ENCODE results near the gene SHLD2. TPM values are rescaled to one million over a fixed set of nuclear protein-coding genes. Genes with fewer than 3 reads are reported as not detected.
"Not testable (repeated sequence)": the region's sequence is repeated elsewhere in the genome, so short reads cannot be mapped to it uniquely, and the experiment has no call there.

SHLD2 gene
- total RNA-seq, 1 experiment from 2014 or later = 45.2 TPM

DNA sequence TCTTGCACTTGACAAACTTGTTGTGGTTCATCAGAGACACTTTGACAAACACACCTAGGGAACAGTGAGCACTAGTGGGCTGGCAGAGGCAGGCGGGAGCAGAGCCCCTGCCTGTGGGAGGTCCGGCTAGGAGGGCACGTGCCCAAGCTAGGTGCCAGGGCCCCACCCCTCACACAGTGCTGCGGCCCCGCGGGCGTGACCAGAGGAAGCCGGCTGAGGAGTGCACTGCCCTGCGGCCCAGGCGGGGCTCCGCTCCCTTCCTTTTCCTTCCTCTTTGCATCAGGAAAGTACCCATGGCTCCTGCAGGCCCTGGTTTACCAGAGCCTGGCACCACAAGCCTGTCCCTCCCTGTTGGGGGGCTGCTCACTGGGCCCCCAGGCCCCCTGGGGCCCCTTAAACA is 121.1 kb downstream of the SHLD2 start:
- in situ Hi-C loops (cut with HindIII; ENCODE audit: low pct_unique_long_range_greater_than_20kb, low sequenced_read_pairs); H3K36me3 ChIP-seq (ENCODE audit: control insufficient read depth, insufficient read depth, low read length); H3K9me3 ChIP-seq (ENCODE audit: control insufficient read depth, insufficient read depth, low read depth, low read length); POLR2A ChIA-PET; H3K4me3 ChIP-seq (ENCODE audit: low read depth in 2 of 2, low read length in 2 of 2); DNase-seq (ENCODE audit: low read depth, low spot score); CTCF ChIA-PET; H3K27me3 ChIP-seq (ENCODE audit: control insufficient read depth, insufficient read depth, low read length); H3K4me1 ChIP-seq (ENCODE audit: control insufficient read depth, insufficient read depth, low read length); intact Hi-C loops (cut with micrococcal nuclease; ENCODE audit: unreplicated experiment); ATAC-seq; H3K27ac ChIP-seq (ENCODE audit: low read length); BruUV-seq (replicated peaks): not testable (repeated sequence)

- CTCF ChIA-PET; ATAC-seq; in situ Hi-C loops (cut with HindIII; ENCODE audit: low pct_unique_long_range_greater_than_20kb, low sequenced_read_pairs); H3K4me1 ChIP-seq (ENCODE audit: control insufficient read depth, insufficient read depth, low read length); intact Hi-C loops (cut with micrococcal nuclease; ENCODE audit: unreplicated experiment); H3K36me3 ChIP-seq (ENCODE audit: control insufficient read depth, insufficient read depth, low read length); H3K27ac ChIP-seq (ENCODE audit: low read length); H3K27me3 ChIP-seq (ENCODE audit: control insufficient read depth, insufficient read depth, low read length); H3K4me3 ChIP-seq (ENCODE audit: low read depth in 2 of 2, low read length in 2 of 2); POLR2A ChIA-PET; DNase-seq (ENCODE audit: low read depth, low spot score); H3K9me3 ChIP-seq (ENCODE audit: control insufficient read depth, insufficient read depth, low read depth, low read length): not testable (repeated sequence)
- TSS peak; percentile 37 for BruUV-seq (replicated peaks)
Measured at GRCh38 chr10:87219370-87219769, 124.4 kb downstream of the SHLD2 start.

- H3K9me3 ChIP-seq (ENCODE audit: control insufficient read depth, insufficient read depth, low read depth, low read length); H3K27me3 ChIP-seq (ENCODE audit: control insufficient read depth, insufficient read depth, low read length); DNase-seq (ENCODE audit: low read depth, low spot score); POLR2A ChIA-PET; CTCF ChIA-PET; H3K36me3 ChIP-seq (ENCODE audit: control insufficient read depth, insufficient read depth, low read length); ATAC-seq; BruUV-seq (replicated peaks); H3K4me1 ChIP-seq (ENCODE audit: control insufficient read depth, insufficient read depth, low read length); in situ Hi-C loops (cut with HindIII; ENCODE audit: low pct_unique_long_range_greater_than_20kb, low sequenced_read_pairs); H3K4me3 ChIP-seq (ENCODE audit: low read depth in 2 of 2, low read length in 2 of 2); H3K27ac ChIP-seq (ENCODE audit: low read length); intact Hi-C loops (cut with micrococcal nuclease; ENCODE audit: unreplicated experiment): not testable (repeated sequence)
Measured at GRCh38 chr10:87222789-87223188, 127.8 kb downstream of the SHLD2 start.

- BruUV-seq (replicated peaks); H3K27me3 ChIP-seq (ENCODE audit: control insufficient read depth, insufficient read depth, low read length); H3K4me3 ChIP-seq (ENCODE audit: low read depth in 2 of 2, low read length in 2 of 2); CTCF ChIA-PET; DNase-seq (ENCODE audit: low read depth, low spot score); H3K9me3 ChIP-seq (ENCODE audit: control insufficient read depth, insufficient read depth, low read depth, low read length); ATAC-seq; in situ Hi-C loops (cut with HindIII; ENCODE audit: low pct_unique_long_range_greater_than_20kb, low sequenced_read_pairs); H3K27ac ChIP-seq (ENCODE audit: low read length); H3K36me3 ChIP-seq (ENCODE audit: control insufficient read depth, insufficient read depth, low read length); H3K4me1 ChIP-seq (ENCODE audit: control insufficient read depth, insufficient read depth, low read length); intact Hi-C loops (cut with micrococcal nuclease; ENCODE audit: unreplicated experiment); POLR2A ChIA-PET: not testable (repeated sequence)
Measured at GRCh38 chr10:87225148-87225547, 130.1 kb downstream of the SHLD2 start, which contains the start of gene NUTM2A. NUTM2A (plus strand) TSS chr10:87225448; CDS start chr10:87225831, 383 bp downstream.

- CTCF ChIA-PET; H3K4me1 ChIP-seq (ENCODE audit: control insufficient read depth, insufficient read depth, low read length); H3K9me3 ChIP-seq (ENCODE audit: control insufficient read depth, insufficient read depth, low read depth, low read length); DNase-seq (ENCODE audit: low read depth, low spot score); H3K4me3 ChIP-seq (ENCODE audit: low read depth in 2 of 2, low read length in 2 of 2); POLR2A ChIA-PET; H3K27me3 ChIP-seq (ENCODE audit: control insufficient read depth, insufficient read depth, low read length); ATAC-seq; intact Hi-C loops (cut with micrococcal nuclease; ENCODE audit: unreplicated experiment); H3K27ac ChIP-seq (ENCODE audit: low read length); H3K36me3 ChIP-seq (ENCODE audit: control insufficient read depth, insufficient read depth, low read length); in situ Hi-C loops (cut with HindIII; ENCODE audit: low pct_unique_long_range_greater_than_20kb, low sequenced_read_pairs); BruUV-seq (replicated peaks): not testable (repeated sequence)
Measured at GRCh38 chr10:87228247-87228646, 133.2 kb downstream of the SHLD2 start.

- CTCF ChIA-PET; H3K9me3 ChIP-seq (ENCODE audit: control insufficient read depth, insufficient read depth, low read depth, low read length); intact Hi-C loops (cut with micrococcal nuclease; ENCODE audit: unreplicated experiment); H3K36me3 ChIP-seq (ENCODE audit: control insufficient read depth, insufficient read depth, low read length); DNase-seq (ENCODE audit: low read depth, low spot score); in situ Hi-C loops (cut with HindIII; ENCODE audit: low pct_unique_long_range_greater_than_20kb, low sequenced_read_pairs); H3K4me3 ChIP-seq (ENCODE audit: low read depth in 2 of 2, low read length in 2 of 2); H3K27ac ChIP-seq (ENCODE audit: low read length); H3K27me3 ChIP-seq (ENCODE audit: control insufficient read depth, insufficient read depth, low read length); POLR2A ChIA-PET; ATAC-seq; H3K4me1 ChIP-seq (ENCODE audit: control insufficient read depth, insufficient read depth, low read length); BruUV-seq (replicated peaks): not testable (repeated sequence)
Measured at GRCh38 chr10:87229211-87229610, 134.2 kb downstream of the SHLD2 start.

GRCh38 chr10:87234854-87235253 is 139.8 kb downstream of the SHLD2 start:
- in situ Hi-C loops (cut with HindIII; ENCODE audit: low pct_unique_long_range_greater_than_20kb, low sequenced_read_pairs); H3K4me1 ChIP-seq (ENCODE audit: control insufficient read depth, insufficient read depth, low read length); H3K9me3 ChIP-seq (ENCODE audit: control insufficient read depth, insufficient read depth, low read depth, low read length); H3K27ac ChIP-seq (ENCODE audit: low read length); BruUV-seq (replicated peaks); ATAC-seq; POLR2A ChIA-PET; DNase-seq (ENCODE audit: low read depth, low spot score); H3K27me3 ChIP-seq (ENCODE audit: control insufficient read depth, insufficient read depth, low read length); intact Hi-C loops (cut with micrococcal nuclease; ENCODE audit: unreplicated experiment); H3K4me3 ChIP-seq (ENCODE audit: low read depth in 2 of 2, low read length in 2 of 2); CTCF ChIA-PET; H3K36me3 ChIP-seq (ENCODE audit: control insufficient read depth, insufficient read depth, low read length): not testable (repeated sequence)

DNA sequence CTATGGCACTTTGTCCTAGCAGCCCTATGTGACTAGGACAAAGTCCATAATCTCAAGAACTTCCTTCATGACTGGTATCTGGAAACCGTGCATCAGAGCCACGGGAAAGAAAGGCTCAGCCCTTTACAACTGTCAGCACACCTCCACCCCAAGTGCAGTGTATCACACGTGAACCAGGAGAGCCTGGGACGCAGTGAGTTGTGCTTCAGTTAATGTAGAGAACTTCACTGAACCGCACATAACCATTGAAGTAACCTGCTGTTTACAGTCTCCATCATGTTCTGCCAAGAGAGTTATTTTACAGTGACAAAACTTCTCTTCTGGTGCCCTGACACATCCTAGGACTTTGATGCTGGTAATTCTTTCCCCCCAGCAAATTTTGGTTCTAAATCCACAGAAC is 142.2 kb downstream of the SHLD2 start:
- in situ Hi-C loops (cut with HindIII; ENCODE audit: low pct_unique_long_range_greater_than_20kb, low sequenced_read_pairs); DNase-seq (ENCODE audit: low read depth, low spot score); H3K4me3 ChIP-seq (ENCODE audit: low read depth in 2 of 2, low read length in 2 of 2); CTCF ChIA-PET; BruUV-seq (replicated peaks); H3K4me1 ChIP-seq (ENCODE audit: control insufficient read depth, insufficient read depth, low read length); H3K27me3 ChIP-seq (ENCODE audit: control insufficient read depth, insufficient read depth, low read length); ATAC-seq; H3K36me3 ChIP-seq (ENCODE audit: control insufficient read depth, insufficient read depth, low read length); intact Hi-C loops (cut with micrococcal nuclease; ENCODE audit: unreplicated experiment); POLR2A ChIA-PET; H3K27ac ChIP-seq (ENCODE audit: low read length); H3K9me3 ChIP-seq (ENCODE audit: control insufficient read depth, insufficient read depth, low read depth, low read length): not testable (repeated sequence)
